Stimulated activated CD8-positive, alpha-beta memory T cell treated with anti-CD3 and anti-CD28 coated beads, Interleukin-12 subunit alpha, Interleukin-12 subunit beta, amount 100 ng/mL, for 4 hours (primary cell): Measurements from ENCODE around the gene ZNF234.
"Not testable (repeated sequence)": the region's sequence is repeated elsewhere in the genome, so short reads cannot be mapped to it uniquely, and the experiment has no call there.

Source experiments
- DNase-seq: peaks from one replicate; pipeline ENCODE4 v3.0.0-alpha.2; 2020; ENCODE audit warnings: low read depth

The ZNF234 gene

DNA sequence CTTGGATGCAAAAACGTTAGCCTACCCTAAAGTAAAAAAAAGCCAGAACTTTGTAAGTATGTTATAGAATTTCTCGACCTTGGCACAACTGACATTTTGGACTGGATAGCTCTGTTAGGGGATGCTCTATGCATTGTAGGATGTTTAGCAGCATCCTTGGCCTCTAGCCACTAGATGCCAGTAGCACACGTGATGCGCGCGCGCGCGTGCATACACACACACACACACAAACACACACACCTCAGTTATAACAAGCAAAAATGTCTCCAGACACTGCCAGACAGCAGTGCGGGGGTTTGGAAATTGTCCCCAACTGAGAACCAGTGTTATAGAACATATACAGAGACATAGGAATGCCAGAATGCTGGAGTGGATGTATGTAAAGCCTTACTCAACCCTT is 40.8 kb downstream of the ZNF234 start:
- no peak for DNase-seq

DNA sequence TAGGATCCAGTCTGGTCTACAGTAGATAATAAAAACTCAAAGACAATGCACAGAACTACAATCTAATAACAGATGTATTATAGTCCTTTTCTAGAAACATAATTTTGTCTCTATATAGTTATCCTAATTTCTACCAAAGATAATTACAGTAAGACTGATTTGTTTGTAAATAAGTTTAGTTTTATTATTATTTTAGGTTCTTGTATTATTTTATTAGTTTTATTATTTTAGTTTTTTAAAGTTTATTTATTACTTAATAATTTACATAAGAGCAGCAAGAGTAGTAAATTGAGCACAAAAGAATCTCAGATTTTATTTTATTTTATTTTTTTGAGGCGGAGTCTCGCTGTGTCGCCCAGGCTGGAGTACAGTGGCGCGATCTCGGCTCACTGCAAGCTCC is 48.7 kb downstream of the ZNF234 start:
- no peak for DNase-seq

GRCh38 chr19:44192127-44192526 is 50.8 kb downstream of the ZNF234 start:
- no peak for DNase-seq

- no peak for DNase-seq
These were observed 55.4 kb downstream of the ZNF234 start for GRCh38 chr19:44196772-44197171.

- no peak for DNase-seq
These were observed 61.1 kb downstream of the ZNF234 start for GRCh38 chr19:44202470-44202869.

DNA sequence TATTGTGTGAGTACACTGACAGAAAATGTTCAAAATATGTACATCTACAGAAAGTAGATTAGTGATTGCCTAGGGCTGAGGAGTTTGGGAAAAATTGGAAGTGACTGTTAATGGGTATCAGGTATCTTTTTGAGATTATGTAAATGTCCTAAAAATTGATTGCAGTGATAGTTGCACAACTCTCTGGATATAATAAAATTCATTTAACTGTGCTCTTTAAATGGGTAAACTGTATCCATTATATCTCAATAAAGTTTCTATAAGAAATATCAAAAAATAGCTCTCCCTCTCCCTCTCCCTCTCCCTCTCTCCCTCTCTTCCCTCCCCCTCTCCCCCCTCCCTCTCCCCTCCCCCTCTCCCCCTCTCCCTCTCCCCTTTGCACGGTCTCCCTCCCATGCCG is 61.6 kb downstream of the ZNF234 start:
- DNase-seq, result no peak

DNA sequence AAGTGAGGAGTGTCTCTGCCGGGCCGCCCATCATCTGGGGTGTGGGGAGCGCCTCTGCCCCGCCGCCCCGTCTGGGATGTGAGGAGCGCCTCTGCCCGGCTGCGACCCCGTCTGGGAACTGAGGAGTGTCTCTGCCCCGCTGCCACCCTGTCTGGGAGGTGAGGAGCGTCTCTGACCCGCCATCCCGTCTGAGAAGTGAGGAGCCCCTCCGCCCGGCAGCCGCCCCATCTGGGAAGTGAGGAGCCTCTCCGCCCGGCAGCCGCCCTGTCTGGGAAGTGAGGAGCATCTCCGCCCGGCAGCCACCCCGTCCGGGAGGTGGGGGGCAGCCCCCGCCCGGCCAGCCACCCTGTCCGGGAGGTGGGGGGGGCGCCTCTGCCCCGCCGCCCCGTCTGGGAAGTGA is 62.5 kb downstream of the ZNF234 start:
- DNase-seq, result not testable (repeated sequence)

DNA sequence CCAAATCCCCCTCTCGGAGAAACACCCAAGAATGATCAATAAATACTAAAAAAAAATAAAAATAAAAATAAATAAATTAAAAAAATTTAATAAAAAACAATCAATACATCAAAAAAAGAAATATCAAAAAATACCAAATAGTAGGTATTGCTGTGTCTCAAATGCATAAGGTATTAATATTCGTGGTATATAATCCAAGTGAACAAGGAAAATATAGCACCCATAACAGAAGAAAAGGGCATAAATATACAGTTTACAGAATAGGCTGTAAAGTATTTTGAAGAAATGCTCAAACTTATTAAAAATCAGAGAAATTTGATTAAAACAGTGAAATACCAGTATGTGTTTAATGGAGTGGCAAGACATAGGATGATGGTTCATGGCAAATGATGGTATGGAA is 63.4 kb downstream of the ZNF234 start:
- DNase-seq, result no peak

DNA sequence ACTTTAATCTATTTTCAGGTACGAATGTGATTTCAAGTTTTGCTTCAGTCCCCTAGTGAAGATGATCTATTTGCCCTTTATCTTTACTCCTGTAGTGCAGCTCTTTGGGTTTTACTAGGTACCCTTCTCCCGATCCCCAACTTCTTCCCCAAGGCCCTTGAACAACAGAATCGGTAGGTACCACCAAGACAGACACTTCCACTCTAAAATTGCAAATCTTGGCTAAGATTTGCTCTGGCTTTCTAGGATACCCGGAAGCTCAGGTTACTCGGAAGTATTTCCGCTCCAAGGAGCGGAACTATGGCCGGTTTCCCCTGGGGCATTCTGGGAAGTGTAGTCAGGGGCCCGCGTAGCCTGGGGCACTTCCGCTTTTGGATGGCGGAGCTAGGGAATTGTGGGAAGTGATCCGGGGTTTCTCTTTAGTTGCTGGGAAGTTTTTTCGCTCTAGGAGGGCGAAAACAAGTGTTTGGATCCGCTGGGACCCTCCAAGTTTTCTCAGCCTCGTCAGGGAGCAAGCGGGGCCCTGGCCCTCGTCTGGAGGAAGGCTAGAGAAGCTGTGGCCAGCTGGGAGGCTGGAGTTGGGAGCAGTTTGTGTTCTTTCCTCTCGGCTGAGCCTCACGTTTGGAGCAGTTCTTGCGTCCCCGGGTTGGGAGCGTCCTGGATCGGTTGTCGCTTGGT is 65.9 kb downstream of the ZNF234 start:
- peak; percentile 62 for DNase-seq
